Astrocyte (in vitro differentiated cells and primary cell): ENCODE data around the gene TNFAIP2.

Source experiments
- EZH2 ChIP-seq: IDR thresholded peaks from 2 replicates; pipeline ENCODE4 v1.6.1; 2012; ENCODE audit warnings: mild to moderate bottlenecking, low read length, inconsistent platforms; ENCODE audit not compliant: insufficient read depth
- TF ChIP-seq, protein P1 (sequence below): IDR thresholded peaks from 2 replicates; pipeline ENCODE4 v1.5.1; 2011; ENCODE audit warnings: low read depth, mild to moderate bottlenecking, inconsistent platforms, low read length, moderate library complexity; ENCODE audit not compliant: insufficient read depth

DNA sequence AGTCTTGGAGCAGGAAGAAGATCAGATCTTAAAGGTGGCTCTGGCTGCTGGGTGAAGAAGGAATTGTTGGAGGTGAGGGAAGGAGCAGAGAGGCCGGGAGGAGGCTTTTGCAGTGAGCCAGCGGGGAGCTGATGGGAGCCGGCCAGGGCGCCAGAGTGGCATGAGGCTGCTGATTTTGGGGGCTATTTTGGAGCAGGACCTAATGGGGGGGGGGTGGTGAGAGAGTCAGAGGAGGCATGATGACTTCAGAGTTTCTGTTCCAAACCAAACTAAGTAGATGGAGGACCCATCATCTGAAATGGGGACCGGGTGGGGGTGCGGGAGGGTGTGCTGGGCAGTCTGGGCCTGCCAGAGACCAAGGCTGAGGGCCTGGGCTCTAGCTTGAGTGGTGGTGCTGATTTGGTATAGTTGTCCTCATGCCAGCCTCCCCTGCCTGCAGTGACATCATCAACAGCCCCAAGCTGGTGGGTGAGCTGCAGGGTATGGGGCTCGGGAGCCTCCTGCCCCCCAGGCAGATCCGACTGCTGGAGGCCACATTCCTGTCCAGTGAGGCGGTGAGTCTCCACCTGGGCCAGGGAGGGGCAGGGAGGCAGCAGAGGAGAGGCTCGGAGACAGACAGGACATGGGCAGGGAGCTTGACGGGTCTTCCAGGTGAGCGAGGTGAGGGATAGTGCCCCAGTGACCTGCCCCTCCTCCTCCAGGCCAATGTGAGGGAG, 6.2 kb downstream of the TNFAIP2 start:
- TF ChIP-seq EZH2: no peak
- TF ChIP-seq, protein P1, sequence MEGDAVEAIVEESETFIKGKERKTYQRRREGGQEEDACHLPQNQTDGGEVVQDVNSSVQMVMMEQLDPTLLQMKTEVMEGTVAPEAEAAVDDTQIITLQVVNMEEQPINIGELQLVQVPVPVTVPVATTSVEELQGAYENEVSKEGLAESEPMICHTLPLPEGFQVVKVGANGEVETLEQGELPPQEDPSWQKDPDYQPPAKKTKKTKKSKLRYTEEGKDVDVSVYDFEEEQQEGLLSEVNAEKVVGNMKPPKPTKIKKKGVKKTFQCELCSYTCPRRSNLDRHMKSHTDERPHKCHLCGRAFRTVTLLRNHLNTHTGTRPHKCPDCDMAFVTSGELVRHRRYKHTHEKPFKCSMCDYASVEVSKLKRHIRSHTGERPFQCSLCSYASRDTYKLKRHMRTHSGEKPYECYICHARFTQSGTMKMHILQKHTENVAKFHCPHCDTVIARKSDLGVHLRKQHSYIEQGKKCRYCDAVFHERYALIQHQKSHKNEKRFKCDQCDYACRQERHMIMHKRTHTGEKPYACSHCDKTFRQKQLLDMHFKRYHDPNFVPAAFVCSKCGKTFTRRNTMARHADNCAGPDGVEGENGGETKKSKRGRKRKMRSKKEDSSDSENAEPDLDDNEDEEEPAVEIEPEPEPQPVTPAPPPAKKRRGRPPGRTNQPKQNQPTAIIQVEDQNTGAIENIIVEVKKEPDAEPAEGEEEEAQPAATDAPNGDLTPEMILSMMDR: no peak
